Omental fat pad (tissue), 4 donors: ENCODE data around the gene NCEH1. TPM values are rescaled to one million over a fixed set of nuclear protein-coding genes. Genes with fewer than 3 reads are reported as not detected.

Source experiments
- ATAC-seq: fragments of 150-250 bp; one replicate; pipeline ENCODE4 v1.9.1; 2016; ENCODE audit warnings: mild to moderate bottlenecking, moderate library complexity; ENCODE audit not compliant: low FRiP score
- DNase-seq: peaks from one replicate; pipeline ENCODE4 v3.0.0-alpha.2; 2019; ENCODE audit warnings: low spot score
- CTCF ChIP-seq, 3 donors: fragments of 450-650 bp; IDR thresholded peaks; one replicate each; pipeline ENCODE4 v1.5.1; 2016 to 2017; ENCODE audit warnings: antibody characterized with exemption in 3 of 3, mild to moderate bottlenecking in 3 of 3, moderate library complexity in 2 of 3
- total RNA-seq, 4 donors: library from RNA; depleted of rRNA; stranded (reverse); fragments of >200 nt; gene quantifications; one replicate each; pipeline ENCODE4 v1.1.0, GENCODE V29; 2016

Gene NCEH1
- total RNA-seq, 4 donors from 2014 or later = 8.2 to 44.1 (median 10.6) TPM

- no peak for TF ChIP-seq CTCF (IDR thresholded peaks at IDR 0.05)
- ATAC-seq = no peak
- DNase-seq = no peak
Measured at GRCh38 chr3:172629470-172629869, 81.4 kb downstream of the NCEH1 start.

- DNase-seq = no peak
- no peak for TF ChIP-seq CTCF (IDR thresholded peaks at IDR 0.05)
- peak; percentile 54 for ATAC-seq
Measured at GRCh38 chr3:172627057-172627809, 83.6 kb downstream of the NCEH1 start.

GRCh38 chr3:172626021-172626640, 84.7 kb downstream of the NCEH1 start:
- no peak for DNase-seq
- ATAC-seq = no peak
- TF ChIP-seq CTCF (IDR thresholded peaks at IDR 0.05) = no peak

- TF ChIP-seq CTCF (IDR thresholded peaks at IDR 0.05) = no peak
- no peak for DNase-seq
- no peak for ATAC-seq
Measured at GRCh38 chr3:172625404-172625803, 85.5 kb downstream of the NCEH1 start.

GRCh38 chr3:172624999-172625398, 85.9 kb downstream of the NCEH1 start:
- no peak for TF ChIP-seq CTCF (IDR thresholded peaks at IDR 0.05)
- DNase-seq = no peak
- no peak for ATAC-seq

- no peak for TF ChIP-seq CTCF (IDR thresholded peaks at IDR 0.05)
- ATAC-seq (no peak), DNase-seq (no peak)
Measured at GRCh38 chr3:172622916-172623700, 87.8 kb downstream of the NCEH1 start.
